Left cardiac atrium (tissue), 4 donors: ENCODE measurements around the gene PLCXD1. TPM values are rescaled to one million over a fixed set of nuclear protein-coding genes. Genes with fewer than 3 reads are reported as not detected.
"Not testable (repeated sequence)": the region's sequence is repeated elsewhere in the genome, so short reads cannot be mapped to it uniquely, and the experiment has no call there.

ENCODE experiments used
- ATAC-seq, 2 donors: fragments of 200-7000 bp; cut with Tn5 transposase; one replicate each; pipeline ENCODE4 v1.9.1; 2020; ENCODE audit warnings: mild to moderate bottlenecking in 2 of 2, moderate library complexity in 2 of 2
- DNase-seq: peaks from one replicate; pipeline ENCODE4 v3.0.0-alpha.2; 2020
- intact Hi-C, 2 donors: fragments of 100-400 bp; cut with DNase I; formaldehyde crosslinking; loops; one replicate each; pipeline versions ENCODE4 v1.14.1 to v1.15.1; 2022 to 2023
- total RNA-seq, 2 donors: library from RNA; stranded (reverse); fragmentation: NEBNext Ultra II Directional; extraction: Animal tissue kit (Norgen Biotek cat#: 25700); gene quantifications; one replicate each; pipeline ENCODE4 v1.2.1, GENCODE V29; 2021
- donor health status: DM: no; HTN: yes; CAD: no.
- donor health status: DM: no; HTN: yes; CAD: no; lungs with severe emphysema.
- donor health status: DM: yes; HTN: yes; CAD: no.
- donor health status: Dilated cardiomyopathy.

The PLCXD1 gene
- total RNA-seq, 2 donors from 2014 or later = 2.9 to 13.7 TPM

DNA sequence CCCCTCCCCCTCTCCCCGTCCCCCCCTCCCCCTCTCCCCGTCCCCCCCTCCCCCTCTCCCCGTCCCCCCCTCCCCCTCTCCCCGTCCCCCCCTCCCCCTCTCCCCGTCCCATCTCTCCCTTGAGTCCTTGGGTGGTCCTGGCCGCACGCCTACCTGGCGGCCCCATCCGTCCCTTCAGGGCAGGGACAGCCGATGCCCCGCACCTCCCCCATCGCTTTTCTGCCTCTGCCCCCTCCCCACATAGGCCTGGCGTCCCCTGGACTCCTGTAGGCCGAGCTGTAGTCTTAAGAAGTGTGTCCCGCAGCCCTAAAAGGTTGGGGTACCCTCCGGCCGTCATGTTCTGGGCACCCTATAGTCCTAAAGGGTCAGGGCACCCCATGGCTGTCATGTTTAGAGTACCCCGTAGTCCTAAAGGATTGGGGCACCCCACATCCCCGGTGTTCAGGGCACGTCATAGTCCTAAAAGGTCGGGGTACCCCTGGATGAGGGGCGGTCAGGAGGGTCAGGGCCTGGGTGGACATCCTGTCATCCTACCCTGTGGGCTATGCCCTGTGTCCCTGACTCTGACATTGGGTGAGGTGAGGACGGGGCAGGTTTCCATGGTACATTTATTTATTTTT, 48.2 kb downstream of the PLCXD1 start:
- intact Hi-C loops = no loop called here
- peak; percentile 18 for DNase-seq
- no peak for ATAC-seq

DNA sequence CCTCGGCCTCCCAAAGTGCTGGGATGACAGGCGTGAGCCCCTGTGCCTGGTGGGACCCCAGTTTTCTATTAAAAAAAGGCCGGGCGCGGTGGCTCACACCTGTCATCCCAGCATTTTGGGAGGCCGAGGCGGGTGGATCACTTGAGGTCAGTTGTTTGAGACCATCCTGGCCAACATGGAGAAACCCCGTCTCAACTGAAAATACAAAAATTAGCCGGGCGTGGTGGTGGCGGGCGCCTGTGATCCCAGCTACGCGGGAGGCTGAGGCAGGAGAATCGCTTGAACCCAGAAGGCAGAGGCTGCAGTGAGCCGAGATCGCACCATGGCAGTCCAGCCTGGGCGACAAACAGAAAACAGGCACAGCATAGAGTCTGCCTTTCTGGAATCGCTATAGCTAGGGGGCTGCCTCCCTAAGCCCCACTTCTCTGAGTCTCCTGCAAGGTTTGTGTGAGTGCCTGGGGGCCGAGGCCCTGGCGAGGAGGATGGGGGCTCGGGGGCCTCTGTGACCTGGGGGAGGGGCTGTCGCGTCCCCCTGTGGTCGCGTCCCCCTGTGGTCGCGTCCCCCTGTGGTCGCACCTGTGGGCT, 49.1 kb downstream of the PLCXD1 start:
- intact Hi-C loops, ATAC-seq: not testable (repeated sequence)
- DNase-seq = peak; percentile 7

DNA sequence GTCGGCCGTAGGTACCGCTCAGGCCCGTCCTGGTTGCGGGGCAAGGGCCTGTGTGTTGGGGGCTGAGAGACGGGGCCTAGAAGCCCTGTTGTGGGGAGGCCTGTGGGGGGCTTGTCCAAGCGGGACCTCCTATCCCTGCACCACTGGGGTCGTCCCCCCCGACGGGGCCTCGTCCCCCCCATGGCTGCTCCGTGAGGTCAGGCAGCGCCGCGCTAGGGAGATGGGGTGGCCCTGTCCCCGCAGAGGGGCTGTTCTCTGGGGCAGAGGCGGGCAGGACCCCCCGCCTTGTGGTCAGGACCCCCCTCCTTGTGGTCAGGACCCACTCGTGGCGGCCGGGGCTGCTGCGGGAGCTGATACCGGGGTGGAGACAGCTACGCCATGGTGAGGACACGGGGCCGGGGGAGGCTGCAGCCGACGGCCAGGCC, 49.6 kb downstream of the PLCXD1 start:
- intact Hi-C loops = no loop called here
- DNase-seq (peak; percentile 22), ATAC-seq (peak in 1 of 2 donors; percentile 10)

DNA sequence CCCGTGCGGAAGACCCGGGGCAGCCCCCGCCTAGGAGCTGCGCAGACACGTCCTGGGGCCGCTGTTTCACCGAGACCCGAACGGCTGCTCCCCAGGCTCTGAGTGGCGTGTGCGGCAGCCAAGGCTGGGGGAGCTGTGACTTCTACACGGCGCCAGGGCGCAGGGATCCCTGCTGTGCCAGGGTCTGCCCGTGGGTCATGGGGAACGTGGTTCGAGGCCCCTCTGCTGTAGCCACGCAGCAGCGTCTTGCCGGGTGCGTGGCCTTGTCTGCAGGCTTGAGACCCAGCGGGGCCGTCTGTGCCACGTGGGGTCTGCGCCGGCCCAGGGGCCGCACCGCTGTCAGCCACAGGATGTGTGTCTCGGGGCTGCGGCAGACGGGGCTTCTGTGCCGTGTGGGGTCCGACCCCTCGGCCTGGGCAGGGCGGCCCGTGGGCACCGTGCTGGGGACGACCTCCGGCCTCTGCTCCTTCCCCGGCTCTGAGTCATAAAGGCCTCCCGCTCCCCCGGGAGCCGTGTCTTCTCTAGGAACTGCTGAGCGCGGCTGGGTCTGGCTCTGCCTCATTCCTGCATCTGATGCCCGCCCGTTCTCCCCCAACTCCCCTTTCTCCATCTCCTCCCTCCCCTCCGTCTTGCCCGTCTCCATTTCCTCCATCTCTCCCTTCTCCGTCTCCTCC, 50.1 kb downstream of the PLCXD1 start:
- ATAC-seq = peak; percentile 48 to 76
- peak; percentile 52 for DNase-seq
- intact Hi-C loops = no loop called here

DNA sequence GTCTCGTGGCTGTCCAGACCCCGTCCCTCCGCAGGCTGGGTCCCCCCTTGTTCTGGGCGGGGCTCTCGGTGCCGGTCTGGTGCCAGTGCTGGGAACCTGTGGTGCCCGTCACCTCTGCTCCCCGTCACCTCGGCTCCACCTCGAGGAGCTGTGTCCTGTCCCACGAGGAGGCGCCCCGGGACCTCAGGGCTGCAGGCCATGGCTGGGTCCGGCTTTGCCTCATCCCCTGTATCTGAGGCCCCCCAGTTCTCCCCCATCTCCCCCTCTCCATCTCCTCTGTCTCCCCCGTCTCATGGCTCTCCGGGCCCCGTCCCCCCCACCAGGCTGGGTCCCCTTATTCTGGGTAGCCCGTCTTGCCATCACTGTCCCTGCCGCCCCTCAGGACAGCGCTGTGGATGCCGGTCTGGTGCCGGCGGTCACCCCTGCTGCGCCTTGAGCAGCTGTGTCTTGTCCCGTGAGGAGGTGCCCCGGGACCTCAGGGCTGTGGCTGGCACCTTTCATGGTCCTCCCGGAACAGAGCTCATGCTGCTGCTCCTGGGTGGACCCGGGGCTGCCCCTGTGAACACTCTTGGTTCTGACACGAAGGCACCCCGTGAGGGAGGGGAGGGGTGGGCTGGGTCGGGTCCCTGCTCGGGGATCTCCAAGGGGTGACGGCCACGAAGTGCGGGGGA, 50.8 kb downstream of the PLCXD1 start:
- ATAC-seq (peak; percentile 19 to 23), DNase-seq (peak; percentile 13)
- intact Hi-C loops = no loop called here

DNA sequence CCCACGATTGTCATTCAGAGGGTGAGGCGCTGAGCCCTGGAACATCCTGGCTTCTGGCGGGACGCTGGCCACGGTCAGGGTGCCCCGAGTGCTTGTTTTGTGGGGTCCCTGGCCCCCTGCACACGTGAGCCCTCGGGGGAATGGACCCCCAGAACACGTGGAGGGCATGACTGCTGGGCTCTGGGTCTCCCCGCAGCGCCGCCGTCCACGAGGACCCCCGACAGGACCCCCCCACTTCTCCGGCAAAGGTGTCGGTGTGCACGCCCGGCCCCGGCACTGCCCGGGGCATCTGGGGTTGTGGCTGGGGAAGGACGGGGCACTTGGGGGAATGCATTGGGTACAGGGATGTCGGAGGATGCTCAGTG, 51.3 kb downstream of the PLCXD1 start:
- DNase-seq (no peak), ATAC-seq (no peak)
- intact Hi-C loops = no loop called here

DNA sequence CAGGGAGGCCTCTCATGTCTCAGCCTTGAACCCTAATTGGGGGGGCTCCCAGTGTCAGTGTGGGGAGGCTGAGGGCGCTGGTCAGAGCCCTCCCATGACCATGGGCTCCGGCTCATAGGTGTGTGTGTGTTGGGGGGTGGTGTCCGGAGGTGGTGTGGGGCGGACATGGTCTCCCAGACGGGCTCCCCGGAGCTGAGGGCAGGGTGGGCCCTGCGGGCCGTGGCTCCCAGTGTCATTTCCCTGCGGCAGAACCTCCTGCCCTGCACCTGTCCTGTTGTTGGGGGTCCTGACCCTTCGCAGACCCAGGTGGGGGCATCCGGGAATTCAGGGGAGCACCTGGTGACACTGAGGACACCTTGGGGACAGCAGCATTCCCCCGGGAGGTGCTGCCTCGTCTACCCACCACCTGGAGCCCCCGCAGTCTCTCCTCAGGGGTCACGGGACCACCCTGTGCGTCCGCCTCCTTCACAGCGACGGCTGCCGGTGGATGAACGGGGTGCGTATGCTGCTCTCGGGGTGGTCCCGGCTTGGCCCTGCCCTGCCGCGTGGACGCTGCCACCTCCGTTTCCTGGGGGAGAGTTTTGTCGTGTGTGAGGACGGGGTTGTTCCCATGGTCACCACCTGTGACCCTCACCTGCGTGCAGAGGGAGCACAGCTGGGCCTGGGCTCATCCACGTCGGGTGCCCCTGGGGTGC, 51.9 kb downstream of the PLCXD1 start:
- DNase-seq (peak; percentile 23), ATAC-seq (no peak)
- intact Hi-C loops = no loop called here

DNA sequence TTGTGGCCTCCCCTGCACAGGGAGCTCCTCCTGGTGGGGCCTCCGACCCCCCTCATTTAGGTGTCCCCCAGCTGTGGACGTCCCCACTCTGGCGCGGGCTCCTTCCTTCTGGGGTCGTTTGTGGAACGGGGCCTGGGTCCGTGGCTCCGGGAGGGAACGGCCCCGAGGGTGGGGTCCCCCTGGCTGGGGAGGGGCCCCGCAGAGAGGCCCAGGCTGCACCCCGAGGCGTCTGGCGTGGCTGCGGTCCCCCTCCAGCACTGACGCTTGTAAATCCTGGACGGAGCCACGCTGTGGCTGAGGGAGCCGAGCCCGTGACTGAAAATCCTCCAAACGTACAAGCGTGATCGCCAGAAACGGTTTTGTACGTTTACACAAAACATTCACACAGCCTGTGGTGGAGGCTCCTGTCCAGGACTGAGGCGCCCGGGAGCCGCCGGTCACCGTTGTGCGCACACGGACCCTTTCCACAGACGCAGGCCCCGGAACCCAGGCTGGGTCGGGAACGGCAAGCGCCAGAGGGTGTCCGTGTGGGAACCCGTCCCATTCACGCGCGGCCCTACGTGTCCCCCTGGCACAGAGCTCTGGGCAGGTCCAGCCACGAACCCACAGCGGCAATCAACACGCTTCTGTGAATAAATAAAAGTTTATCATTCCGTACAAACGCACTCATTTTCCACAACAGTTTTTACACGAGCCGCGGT, 52.6 kb downstream of the PLCXD1 start:
- ATAC-seq (no peak), DNase-seq (peak; percentile 10)
- intact Hi-C loops = no loop called here

DNA sequence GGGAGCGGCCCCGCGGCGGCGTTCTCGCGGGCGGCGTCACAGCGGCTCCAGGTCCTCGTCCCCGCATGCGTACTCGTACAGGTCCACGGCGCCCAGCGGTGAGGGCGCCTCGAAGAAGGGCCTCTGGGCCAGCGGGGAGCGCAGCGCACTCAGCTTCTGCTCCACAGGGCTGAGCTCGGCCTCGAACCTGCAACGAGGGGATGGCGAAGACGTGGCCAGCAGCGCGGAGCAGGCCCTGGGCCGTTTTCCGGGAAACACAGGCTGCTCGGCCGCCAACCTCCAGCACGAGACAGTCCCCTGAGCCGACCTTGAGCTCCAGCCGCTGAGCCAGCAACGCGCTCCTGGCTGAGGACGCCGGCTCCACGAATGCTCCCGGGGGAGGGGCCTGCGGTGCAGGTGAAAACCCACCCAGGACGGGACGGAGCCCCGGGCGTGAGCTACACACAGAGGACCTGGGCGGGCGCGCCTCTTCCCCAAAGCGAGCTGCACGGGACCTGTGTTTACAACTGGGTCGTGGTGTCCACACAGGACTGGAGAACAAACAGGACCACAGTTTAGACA, 53.2 kb downstream of the PLCXD1 start:
- peak; percentile 19 for DNase-seq
- intact Hi-C loops = no loop called here
- no peak for ATAC-seq

DNA sequence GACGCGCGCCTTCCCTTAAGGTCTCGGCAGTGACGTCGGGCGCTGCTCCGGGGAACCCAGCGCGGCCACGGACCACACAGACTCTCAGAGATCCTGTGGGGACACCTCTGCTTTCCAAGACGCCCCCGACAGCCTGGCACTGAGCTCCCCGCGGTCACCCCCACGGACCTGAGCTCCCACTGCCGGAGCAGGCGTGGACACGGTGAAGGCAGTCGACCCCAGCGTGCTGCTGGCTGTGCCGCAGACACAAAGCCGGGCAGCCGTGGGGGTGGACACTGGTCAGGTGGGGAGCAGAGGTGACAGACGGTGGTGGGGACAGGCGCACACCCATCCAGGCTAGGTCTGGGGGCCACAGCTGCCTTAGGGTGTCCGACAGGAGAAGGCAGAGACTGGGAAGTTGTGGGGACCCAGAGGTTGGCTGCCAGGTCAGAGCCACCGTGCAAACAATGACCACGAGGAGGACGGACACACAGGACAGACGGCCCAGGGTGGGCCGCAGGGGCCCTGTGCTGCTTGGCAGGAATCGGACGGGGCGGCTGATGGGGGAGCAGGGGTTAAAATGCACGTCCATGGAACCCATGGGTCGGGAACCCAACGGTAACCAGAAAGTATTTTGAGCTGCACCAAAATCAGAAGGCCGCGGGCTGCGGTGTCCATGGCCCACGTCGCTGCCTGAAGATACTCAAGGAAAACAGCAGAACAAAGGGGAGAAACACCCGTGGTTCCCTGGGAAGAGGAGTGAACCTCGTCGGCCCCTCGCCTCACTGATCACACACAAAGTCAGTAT, 54.0 kb downstream of the PLCXD1 start:
- DNase-seq (peak; percentile 17), ATAC-seq (no peak)
- intact Hi-C loops = no loop called here

DNA sequence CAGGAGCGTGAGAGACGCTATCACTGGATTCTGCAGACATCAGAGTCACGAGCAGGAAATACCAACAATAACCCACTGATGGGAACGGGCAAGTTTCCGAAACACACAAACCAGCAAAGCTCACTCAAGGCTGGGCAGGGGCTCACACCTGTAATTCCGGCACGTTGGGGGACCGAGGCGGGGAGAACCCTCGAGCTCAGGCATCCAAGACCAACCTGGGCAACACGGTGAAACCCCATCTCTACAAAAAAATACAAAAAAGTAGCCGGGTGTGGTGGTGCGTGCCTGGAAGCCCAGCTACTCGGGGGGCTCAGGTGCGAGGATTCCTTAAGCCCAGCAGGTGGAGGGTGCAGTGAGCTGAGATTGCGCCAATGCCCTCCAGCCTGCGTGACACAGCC, 54.6 kb downstream of the PLCXD1 start:
- ATAC-seq (no peak), DNase-seq (no peak)
- intact Hi-C loops = no loop called here

DNA sequence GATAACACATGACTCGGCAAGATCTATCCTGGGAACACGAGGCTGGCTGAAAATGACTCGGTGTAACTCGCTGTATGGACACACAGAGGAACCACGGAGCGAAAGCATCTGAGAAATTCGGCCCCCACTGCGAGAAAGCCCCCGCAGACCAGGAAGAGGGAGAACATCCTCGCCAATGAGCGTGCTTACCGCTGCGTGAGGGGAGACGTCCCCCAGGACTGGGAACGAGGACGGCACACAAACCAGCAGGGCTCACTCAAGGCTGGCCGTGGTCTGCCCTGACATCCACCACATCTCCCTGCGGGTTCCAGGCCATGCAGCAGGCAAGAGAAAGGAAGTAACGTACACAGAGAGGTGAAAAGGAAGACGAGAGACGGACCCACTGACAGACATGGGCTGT, 55.0 kb downstream of the PLCXD1 start:
- ATAC-seq = no peak
- no peak for DNase-seq
- intact Hi-C loops = no loop called here

DNA sequence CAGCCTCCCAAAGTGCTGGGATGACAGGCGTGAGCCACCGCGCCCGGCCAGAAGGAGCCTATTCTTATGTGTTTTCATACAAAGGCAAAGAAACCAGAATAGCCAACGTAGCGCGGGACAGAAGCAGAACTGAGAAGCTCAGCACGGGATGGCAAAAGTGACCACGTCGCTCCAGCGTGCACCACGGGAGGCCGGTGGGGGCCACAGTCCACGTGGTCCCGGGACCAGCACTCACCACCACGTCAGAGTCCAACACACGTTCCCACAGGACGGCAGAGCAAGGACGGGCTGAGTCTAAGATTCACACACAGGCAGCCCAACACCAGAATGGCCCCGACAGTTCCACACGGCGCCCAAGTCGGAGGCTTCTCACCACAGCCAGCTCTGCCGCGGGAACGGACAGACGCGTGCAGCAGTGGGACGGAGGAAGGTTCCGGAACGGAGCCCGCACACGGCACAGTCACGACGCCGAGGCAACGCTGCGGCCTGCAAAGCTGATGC, 56.2 kb downstream of the PLCXD1 start:
- ATAC-seq = no peak
- peak; percentile 12 for DNase-seq
- intact Hi-C loops = no loop called here

DNA sequence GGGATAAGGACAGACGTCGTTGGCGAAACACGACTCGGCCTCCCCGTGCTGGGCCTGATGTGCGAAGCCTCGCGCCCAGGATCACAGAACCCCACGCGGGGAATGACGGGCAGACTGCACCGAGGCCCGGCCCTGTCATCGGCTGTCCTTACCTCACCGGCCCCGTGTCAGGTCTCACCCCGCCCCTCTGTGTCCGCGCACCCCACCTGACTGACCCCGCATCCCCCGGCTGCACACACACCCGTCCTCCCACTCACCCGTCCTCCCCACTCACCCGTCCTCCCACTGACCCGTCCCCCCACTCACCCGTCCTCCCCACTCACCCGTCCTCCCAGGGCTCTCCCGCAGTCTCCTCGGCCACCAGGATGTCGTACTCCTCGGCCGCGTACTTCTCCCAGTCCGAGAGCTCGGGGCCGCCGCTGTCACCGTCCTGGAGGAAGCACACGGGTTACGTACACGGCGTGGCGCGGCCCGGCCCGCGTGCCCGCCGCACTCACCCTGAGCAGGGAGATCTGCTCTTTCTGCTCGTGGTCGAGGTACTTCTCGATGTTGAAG, 57.2 kb downstream of the PLCXD1 start:
- ATAC-seq (no peak), DNase-seq (peak; percentile 22)
- intact Hi-C loops = no loop called here

DNA sequence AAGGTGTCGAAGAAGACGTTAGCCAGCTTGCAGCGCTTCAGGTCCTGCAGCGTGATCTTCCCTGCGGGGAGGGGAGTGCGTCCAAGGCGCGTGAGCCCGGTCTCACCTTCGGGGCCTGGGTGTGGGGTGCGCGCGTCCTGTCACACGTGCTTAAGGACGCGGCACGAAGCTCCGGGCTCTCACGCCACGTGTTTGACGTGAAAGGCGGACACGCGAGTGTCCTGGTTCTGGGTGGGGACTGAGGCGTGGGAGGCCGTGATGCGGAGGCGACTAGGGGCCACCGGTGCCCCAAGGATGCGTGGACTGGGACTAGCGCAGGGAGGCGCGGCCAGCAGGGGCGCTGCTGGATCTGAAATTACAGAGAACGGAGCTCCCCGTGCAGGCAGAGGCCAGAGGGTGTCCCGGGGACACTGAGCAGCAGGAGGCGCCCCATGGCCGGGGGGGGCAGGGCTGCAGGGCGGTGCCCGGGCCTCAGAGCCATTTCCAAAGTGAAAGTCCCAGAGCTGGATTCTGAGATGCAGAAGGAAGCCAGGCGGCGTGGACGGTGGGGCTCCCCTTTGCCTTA, 57.7 kb downstream of the PLCXD1 start:
- DNase-seq (peak; percentile 19), ATAC-seq (no peak)
- intact Hi-C loops = no loop called here

DNA sequence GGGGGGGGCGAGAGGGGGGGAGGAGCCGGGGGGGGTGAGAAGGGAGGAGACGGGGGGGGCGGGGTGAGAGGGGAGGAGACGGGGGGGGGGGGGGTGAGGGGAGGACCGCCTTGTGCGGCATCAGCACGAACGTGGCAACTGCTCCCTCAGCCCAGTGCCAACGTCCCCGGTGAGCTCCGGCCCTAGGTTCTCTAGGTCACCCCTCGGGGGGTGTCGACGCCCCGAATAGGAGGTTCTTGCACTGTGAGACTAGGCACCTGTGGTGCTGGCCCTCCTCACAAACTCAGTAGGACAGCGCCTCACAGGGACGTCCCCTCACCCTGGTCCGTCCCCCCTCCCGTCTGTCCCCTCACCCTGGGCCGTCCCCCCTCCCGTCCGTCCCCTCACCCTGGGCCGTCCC, 58.9 kb downstream of the PLCXD1 start:
- ATAC-seq (no peak), DNase-seq (peak; percentile 16)
- intact Hi-C loops = no loop called here
